CMK (cell line): ENCODE results near the gene REG4.
"Not testable (repeated sequence)": the region's sequence is repeated elsewhere in the genome, so short reads cannot be mapped to it uniquely, and the experiment has no call there.

Source experiments
- DNase-seq: peaks from one replicate; pipeline ENCODE4 v3.0.0-alpha.2; 2010; ENCODE audit warnings: low read depth

The REG4 gene

GRCh38 chr1:119811387-119811786 lies at the start of gene REG4:
Gene REG4 (minus strand): TSS chr1:119811460. CDS start chr1:119808769, 2,691 bp downstream.
- no peak for DNase-seq

- DNase-seq = peak; percentile 5
These were observed 48.4 kb upstream of the REG4 start for GRCh38 chr1:119859647-119860046.

GRCh38 chr1:119858556-119859214 lies 47.4 kb upstream of the REG4 start:
- DNase-seq = not testable (repeated sequence)

GRCh38 chr1:119858126-119858525 lies 46.9 kb upstream of the REG4 start:
- no peak for DNase-seq

GRCh38 chr1:119853155-119853554 lies 41.9 kb upstream of the REG4 start:
- DNase-seq = no peak

GRCh38 chr1:119844206-119844605 lies 32.9 kb upstream of the REG4 start:
- not testable (repeated sequence) for DNase-seq

- no peak for DNase-seq
These were observed 30.0 kb upstream of the REG4 start for GRCh38 chr1:119841306-119841705.

GRCh38 chr1:119840745-119841144 lies 29.5 kb upstream of the REG4 start:
- DNase-seq = no peak

GRCh38 chr1:119838236-119838635 lies 27.0 kb upstream of the REG4 start:
- DNase-seq = no peak

- DNase-seq = no peak
These were observed 23.7 kb upstream of the REG4 start for GRCh38 chr1:119834990-119835389.

GRCh38 chr1:119831027-119831426 lies 19.8 kb upstream of the REG4 start:
- DNase-seq = no peak

GRCh38 chr1:119829625-119830024 lies 18.4 kb upstream of the REG4 start:
- no peak for DNase-seq

- DNase-seq = not testable (repeated sequence)
These were observed 17.7 kb upstream of the REG4 start for GRCh38 chr1:119829006-119829405.

- DNase-seq = no peak
These were observed 17.0 kb upstream of the REG4 start for GRCh38 chr1:119828266-119828665.

- peak; percentile 4 for DNase-seq
These were observed 15.8 kb upstream of the REG4 start for GRCh38 chr1:119827010-119827409.

- DNase-seq = no peak
These were observed 11.1 kb upstream of the REG4 start for GRCh38 chr1:119822406-119822805.

GRCh38 chr1:119818181-119818580 lies 6.9 kb upstream of the REG4 start:
- no peak for DNase-seq

- DNase-seq = no peak
These were observed 5.1 kb upstream of the REG4 start for GRCh38 chr1:119816407-119816806.

- DNase-seq = no peak
These were observed 4.7 kb upstream of the REG4 start for GRCh38 chr1:119815928-119816327.

- no peak for DNase-seq
These were observed 4.1 kb upstream of the REG4 start for GRCh38 chr1:119815361-119815760.

GRCh38 chr1:119814288-119814687 lies 3.0 kb upstream of the REG4 start:
- DNase-seq = no peak

- DNase-seq = no peak
These were observed 811 bp upstream of the REG4 start for GRCh38 chr1:119811985-119812557.

GRCh38 chr1:119808972-119809550 lies 2.2 kb downstream of the REG4 start:
- DNase-seq = peak; percentile 20

GRCh38 chr1:119808491-119808890 lies 2.8 kb downstream of the REG4 start:
- no peak for DNase-seq
